Lower lobe of right lung (tissue), 2 donors: ENCODE measurements around the gene KCNH4. TPM values are rescaled to one million over a fixed set of nuclear protein-coding genes. Genes with fewer than 3 reads are reported as not detected.

Source experiments
- ATAC-seq, 2 donors: fragments of 200-7000 bp; cut with Tn5 transposase; one replicate each; pipeline ENCODE4 v1.9.1; 2020 to 2022; ENCODE audit warnings: mild to moderate bottlenecking in 2 of 2, moderate library complexity in 2 of 2
- DNase-seq: peaks from one replicate; pipeline ENCODE4 v3.0.0-alpha.2; 2020
- H3K27ac ChIP-seq: fragments of 200-600 bp; one replicate; pipeline ENCODE4 v1.8.0; 2022
- H3K27me3 ChIP-seq: fragments of 200-600 bp; one replicate; pipeline ENCODE4 v1.8.0; 2022; ENCODE audit warnings: low read depth
- H3K36me3 ChIP-seq: fragments of 200-600 bp; one replicate; pipeline ENCODE4 v1.8.0; 2022; ENCODE audit warnings: mild to moderate bottlenecking
- H3K4me1 ChIP-seq: fragments of 200-600 bp; one replicate; pipeline ENCODE4 v1.8.0; 2022
- H3K4me3 ChIP-seq: fragments of 200-600 bp; one replicate; pipeline ENCODE4 v1.8.0; 2022; ENCODE audit warnings: mild to moderate bottlenecking
- H3K9me3 ChIP-seq: fragments of 200-600 bp; one replicate; pipeline ENCODE4 v1.8.0; 2022
- intact Hi-C: fragments of 100-400 bp; cut with DNase I; formaldehyde crosslinking; loops from one replicate; pipeline ENCODE4 v1.11.0; 2022
- total RNA-seq: library from RNA; stranded (reverse); fragmentation: NEBNext Ultra II Directional; extraction: Animal tissue kit (Norgen Biotek cat#: 25700); gene quantifications from one replicate; pipeline ENCODE4 v1.2.1, GENCODE V29; 2021
- TF ChIP-seq, protein P1 (sequence below): fragments of 200-600 bp; IDR thresholded peaks from one replicate; pipeline ENCODE4 v1.8.0; 2022; ENCODE audit warnings: antibody characterized with exemption, mild to moderate bottlenecking
- donor health status: DM: no; HTN: yes; CAD: no; lungs with severe emphysema.

Gene KCNH4
- total RNA-seq, 1 donor from 2014 or later: 0.09 TPM

DNA sequence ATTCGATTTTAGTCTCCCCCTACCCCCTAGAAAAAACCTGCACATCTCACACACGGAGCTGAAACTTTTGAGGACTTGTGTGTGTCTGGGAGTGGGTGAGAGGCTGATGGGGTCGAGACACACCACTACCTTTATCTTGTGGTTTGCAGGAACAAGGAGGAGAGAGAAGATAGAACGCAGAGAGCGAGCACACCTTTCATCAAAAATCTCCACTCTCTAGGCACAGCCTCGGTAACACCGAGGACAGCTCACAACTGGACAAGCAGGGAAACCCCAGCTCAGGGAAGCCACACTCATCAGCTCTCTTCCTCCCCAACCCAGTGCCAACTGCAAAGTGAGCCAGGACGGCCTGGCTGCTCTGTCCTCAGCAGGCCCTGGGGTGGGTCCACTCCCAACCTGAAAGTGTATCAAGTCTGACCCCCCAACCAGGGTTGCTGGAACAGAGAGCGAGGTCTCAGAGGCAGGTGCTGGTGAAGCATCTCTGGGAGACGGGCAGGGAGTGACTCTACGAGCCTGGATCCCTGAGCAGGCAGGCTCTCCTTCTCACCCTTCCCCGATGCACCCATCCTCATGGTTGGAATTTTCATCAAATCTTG, 18.6 kb upstream of the KCNH4 start:
- Histone ChIP-seq H3K36me3 (peaks cover 50% of the 10 kb centered on the region), H3K27me3 (no peaks in the 10 kb centered on the region), H3K27ac (peak overlapping the region; percentile 65), H3K9me3 (no peaks in the 10 kb centered on the region), H3K4me1 (peaks cover 4% of the 10 kb centered on the region), H3K4me3 (no peak overlapping the region)
- no peak for DNase-seq
- ATAC-seq: no peak
- intact Hi-C loops: no loop called here
- TF ChIP-seq, protein P1, sequence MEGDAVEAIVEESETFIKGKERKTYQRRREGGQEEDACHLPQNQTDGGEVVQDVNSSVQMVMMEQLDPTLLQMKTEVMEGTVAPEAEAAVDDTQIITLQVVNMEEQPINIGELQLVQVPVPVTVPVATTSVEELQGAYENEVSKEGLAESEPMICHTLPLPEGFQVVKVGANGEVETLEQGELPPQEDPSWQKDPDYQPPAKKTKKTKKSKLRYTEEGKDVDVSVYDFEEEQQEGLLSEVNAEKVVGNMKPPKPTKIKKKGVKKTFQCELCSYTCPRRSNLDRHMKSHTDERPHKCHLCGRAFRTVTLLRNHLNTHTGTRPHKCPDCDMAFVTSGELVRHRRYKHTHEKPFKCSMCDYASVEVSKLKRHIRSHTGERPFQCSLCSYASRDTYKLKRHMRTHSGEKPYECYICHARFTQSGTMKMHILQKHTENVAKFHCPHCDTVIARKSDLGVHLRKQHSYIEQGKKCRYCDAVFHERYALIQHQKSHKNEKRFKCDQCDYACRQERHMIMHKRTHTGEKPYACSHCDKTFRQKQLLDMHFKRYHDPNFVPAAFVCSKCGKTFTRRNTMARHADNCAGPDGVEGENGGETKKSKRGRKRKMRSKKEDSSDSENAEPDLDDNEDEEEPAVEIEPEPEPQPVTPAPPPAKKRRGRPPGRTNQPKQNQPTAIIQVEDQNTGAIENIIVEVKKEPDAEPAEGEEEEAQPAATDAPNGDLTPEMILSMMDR: no peak

DNA sequence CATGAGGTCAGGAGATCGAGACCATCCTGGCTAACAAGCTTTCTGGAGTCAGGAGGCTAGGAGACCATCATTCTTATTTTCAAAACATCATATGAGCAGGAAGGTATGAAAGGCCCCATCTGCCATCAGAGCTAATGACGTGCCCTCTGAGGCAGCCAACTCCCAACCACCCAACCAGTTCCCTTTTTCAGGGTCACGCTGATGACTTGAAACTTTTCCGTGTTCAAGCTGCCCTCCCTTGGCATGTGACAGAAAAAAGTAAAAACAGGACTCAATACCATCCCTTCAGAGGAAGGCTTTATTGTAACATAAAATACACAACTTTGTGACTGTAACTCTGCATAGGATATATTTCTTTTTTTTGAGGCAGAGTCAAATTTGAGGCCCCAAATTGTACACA, 18.0 kb upstream of the KCNH4 start:
- H3K27me3 ChIP-seq: no peaks in the 10 kb centered on the region
- H3K4me3 ChIP-seq: no peak overlapping the region
- TF ChIP-seq, protein P1: no peak
- ATAC-seq (peak in 1 of 2 donors; percentile 47), DNase-seq (no peak)
- no peaks in the 10 kb centered on the region for H3K9me3 ChIP-seq
- H3K27ac ChIP-seq: peak overlapping the region; percentile 65
- intact Hi-C loops: no loop called here
- H3K36me3 ChIP-seq: peaks cover 43% of the 10 kb centered on the region
- peaks cover 7% of the 10 kb centered on the region for H3K4me1 ChIP-seq

DNA sequence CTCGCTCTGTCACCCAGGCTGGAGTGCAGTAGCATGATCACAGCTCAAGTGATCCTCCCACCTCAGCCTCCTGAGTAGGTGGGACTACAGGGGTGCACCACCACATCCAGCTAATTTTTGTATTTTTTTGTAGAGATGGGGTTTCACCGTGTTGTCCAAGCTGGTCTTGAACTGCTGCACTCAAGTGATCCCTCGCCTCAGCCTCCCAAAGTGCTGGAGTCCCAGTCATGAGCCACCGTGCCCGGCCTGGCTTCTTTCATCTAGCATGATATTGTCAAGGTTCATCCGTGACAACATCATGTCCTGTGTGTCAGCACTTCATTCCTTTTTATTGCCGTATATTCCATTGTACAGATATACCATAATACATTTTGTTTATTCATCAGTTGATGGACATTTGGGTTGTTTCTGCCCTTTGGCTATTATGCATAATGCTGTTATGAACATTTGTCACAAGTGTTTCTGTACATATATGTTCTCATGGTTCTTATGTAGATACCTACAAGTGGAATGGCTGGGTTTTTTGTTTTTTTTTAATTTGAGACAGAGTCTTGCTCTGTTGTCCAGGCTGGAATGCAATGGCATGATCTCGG, 16.7 kb upstream of the KCNH4 start:
- Histone ChIP-seq H3K9me3 (no peaks in the 10 kb centered on the region), H3K27ac (no peak overlapping the region), H3K27me3 (no peaks in the 10 kb centered on the region), H3K36me3 (peaks cover 31% of the 10 kb centered on the region), H3K4me3 (no peak overlapping the region), H3K4me1 (peaks cover 19% of the 10 kb centered on the region)
- DNase-seq: no peak
- no peak for ATAC-seq
- intact Hi-C loops: no loop called here
- TF ChIP-seq, protein P1: no peak

DNA sequence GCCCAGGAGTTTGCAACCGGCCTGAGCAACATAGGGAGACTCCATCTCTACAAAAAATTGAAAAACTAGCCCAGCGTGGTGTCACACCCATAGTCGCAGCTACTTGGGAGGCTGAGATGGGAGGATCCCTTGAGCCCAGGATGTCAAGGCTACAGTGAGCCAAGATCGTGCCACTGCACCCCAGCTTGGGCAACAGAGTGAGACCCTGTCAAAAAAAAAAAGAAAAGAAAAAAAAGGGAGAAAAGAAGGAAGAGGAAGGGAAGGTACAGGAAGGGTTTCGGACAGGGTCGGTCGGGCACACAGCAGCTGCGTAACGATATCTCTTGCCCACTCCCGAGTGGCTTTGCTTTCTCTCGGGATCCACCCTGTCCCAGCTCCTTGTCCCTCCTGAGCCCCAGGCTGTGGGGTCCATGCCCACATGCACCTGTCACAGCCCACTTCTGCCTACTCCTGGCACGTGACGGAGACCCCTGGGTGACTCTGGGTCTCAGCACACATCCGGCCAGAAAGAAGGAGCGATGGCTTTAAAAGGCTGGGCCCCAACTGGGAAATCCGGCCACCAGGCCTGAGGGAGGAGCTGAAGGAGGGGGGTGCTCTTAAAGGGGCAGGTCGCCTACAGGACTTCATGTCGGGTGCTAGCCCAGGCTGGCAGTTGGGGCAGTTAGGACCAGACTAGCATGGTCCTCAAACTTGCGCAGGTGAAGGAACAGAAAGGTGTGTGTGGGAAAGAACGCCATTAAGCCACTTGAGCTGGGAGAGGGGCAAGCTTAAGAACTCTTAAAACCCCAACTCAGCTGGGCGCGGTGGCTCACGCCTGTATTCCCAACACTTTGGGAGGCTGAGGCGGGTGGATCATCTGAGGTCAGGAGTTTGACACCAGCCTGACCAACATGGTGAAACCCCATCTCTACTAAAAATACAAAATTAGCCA, 13.3 kb upstream of the KCNH4 start, which contains the start of gene GHDC:
Gene GHDC (minus strand): TSS at position 526 of the 931 bp plus-strand sequence. CDS start 913 bp downstream, outside the sequence.
- H3K9me3 ChIP-seq: no peaks in the 10 kb centered on the region
- H3K4me1 ChIP-seq: peaks cover 25% of the 10 kb centered on the region
- TF ChIP-seq, protein P1: no peak
- ATAC-seq: peak; percentile 93 to 98
- H3K27ac ChIP-seq: peak within 1 kb of the TSS; percentile 91
- peak; percentile 88 for DNase-seq
- no peaks in the 10 kb centered on the region for H3K27me3 ChIP-seq
- H3K4me3 ChIP-seq: peak within 1 kb of the TSS; percentile 90
- intact Hi-C loops: no loop called here
- H3K36me3 ChIP-seq: no peaks in the 10 kb centered on the region

DNA sequence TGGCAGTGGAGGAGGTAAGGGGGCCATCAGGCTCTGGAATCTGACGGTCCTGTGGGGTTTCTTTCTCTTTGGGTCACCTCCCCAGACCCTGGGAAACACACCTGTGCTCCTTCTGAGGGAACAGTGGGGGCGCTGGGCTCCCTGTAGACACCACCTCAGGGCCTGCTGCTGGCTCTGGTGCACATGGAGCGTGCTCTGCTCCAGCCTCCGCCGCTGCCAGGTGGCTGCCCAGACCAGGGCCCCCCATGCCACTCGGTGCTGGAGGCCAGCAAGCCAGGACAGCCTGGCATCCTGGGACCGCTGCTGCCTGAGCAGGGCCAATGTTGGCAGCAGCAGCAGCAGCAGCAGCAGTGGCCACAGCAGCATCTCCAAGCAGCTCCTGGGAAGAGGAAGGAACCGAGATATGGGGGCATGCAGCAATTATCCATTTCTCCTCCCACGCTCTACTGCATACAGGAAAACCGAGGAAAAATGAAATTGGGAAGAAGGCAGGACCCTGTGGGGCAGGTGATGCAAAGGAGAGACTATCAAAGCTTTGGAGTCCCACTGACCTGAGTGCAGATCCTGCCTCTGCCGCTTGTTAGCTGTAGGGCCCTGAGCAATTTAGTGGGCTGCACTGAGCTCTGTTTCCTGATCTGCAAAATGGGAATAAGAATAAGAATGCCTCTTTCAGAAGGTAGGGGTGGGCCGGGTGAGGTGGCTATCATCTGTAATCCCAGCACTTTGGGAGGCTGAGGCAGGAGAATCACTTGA, 12.4 kb upstream of the KCNH4 start:
- TF ChIP-seq, protein P1: no peak
- Histone ChIP-seq H3K4me1 (peaks cover 25% of the 10 kb centered on the region), H3K36me3 (no peaks in the 10 kb centered on the region), H3K9me3 (no peaks in the 10 kb centered on the region), H3K4me3 (peak overlapping the region; percentile 90), H3K27me3 (no peaks in the 10 kb centered on the region), H3K27ac (peak overlapping the region; percentile 91)
- DNase-seq (no peak), ATAC-seq (no peak)
- intact Hi-C loops: no loop called here
